ENCODE data around the gene TUT7. TPM values are rescaled to one million over a fixed set of nuclear protein-coding genes. Genes with fewer than 3 reads are reported as not detected.

The TUT7 gene
- total and polyA plus RNA-seq, 4 donors: 15.5 to 47.7 (median 26.2) TPM

DNA sequence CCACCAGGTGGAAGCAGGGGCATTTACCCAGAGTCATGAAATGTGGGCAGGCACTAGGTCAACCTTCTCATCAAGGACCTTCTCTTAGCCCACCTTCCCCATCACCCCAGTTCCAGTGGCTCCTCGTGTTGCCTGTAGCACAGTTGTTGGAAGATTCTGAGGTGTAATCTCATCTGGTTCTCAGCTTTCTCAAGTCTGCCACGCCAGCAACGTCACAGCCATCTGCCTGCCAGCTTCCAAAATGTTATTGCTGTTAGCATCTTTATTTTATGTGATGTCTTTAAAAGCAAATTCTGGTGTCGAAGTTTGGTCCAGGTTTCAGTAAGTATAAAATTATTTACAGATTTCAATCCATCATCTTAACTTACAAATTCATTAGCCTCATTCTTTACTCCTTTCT, 105.5 kb downstream of the TUT7 start:
- 83 to 88% methylated on average over 4 of the region's 4 CpGs for WGBS, 2 donors
- no peaks in the 10 kb centered on the region for H3K27me3 ChIP-seq (ENCODE audit: control insufficient read depth in 3 of 3, insufficient read depth in 3 of 3, low read length in 2 of 3)
- H3K9me3 ChIP-seq (ENCODE audit: control insufficient read depth in 4 of 4, insufficient read depth in 3 of 4, low read length in 3 of 4): peaks cover 0 to 8% (median 2%) of the 10 kb centered on the region in 4 donors
- H3K4me1 ChIP-seq (ENCODE audit: control insufficient read depth in 5 of 5, insufficient read depth in 5 of 5, low read length in 5 of 5): no peaks in the 10 kb centered on the region
- DNase-seq (no peak), ATAC-seq (ENCODE audit: insufficient read depth, low FRiP score) (no peak)
- H3K27ac ChIP-seq (ENCODE audit: low read depth in 1 of 2, low read length in 1 of 2): no peak overlapping the region
- H3K36me3 ChIP-seq (ENCODE audit: control insufficient read depth in 4 of 4, insufficient read depth in 4 of 4, low read length in 4 of 4): no peaks in the 10 kb centered on the region
- H3K9ac ChIP-seq (ENCODE audit: insufficient read depth in 1 of 2, low read length in 2 of 2): no peak overlapping the region
- H3K4me3 ChIP-seq: no peak overlapping the region
- TF ChIP-seq, protein P1, sequence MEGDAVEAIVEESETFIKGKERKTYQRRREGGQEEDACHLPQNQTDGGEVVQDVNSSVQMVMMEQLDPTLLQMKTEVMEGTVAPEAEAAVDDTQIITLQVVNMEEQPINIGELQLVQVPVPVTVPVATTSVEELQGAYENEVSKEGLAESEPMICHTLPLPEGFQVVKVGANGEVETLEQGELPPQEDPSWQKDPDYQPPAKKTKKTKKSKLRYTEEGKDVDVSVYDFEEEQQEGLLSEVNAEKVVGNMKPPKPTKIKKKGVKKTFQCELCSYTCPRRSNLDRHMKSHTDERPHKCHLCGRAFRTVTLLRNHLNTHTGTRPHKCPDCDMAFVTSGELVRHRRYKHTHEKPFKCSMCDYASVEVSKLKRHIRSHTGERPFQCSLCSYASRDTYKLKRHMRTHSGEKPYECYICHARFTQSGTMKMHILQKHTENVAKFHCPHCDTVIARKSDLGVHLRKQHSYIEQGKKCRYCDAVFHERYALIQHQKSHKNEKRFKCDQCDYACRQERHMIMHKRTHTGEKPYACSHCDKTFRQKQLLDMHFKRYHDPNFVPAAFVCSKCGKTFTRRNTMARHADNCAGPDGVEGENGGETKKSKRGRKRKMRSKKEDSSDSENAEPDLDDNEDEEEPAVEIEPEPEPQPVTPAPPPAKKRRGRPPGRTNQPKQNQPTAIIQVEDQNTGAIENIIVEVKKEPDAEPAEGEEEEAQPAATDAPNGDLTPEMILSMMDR (IDR thresholded peaks at IDR 0.05; ENCODE audit: control extremely low read depth, extremely low read depth): no peak

DNA sequence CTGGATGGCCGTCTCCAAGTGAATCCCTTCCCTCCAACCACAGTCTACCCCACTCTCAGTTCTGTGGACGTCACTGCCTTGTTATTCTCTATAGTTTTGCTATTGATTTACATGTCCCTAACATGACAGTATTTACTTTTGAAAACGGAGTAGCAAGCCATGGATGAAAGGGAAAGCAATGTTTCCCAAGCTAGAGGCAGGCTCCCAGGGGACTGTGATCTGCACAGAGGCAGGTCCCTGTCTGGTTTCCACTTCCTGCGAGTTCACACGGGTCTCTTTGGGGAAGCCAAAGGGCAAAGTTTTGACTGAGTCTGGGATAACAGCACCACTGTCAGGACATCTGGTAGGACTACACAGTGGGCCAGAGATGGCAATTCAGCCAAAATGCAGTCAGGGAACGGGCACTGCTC, 107.5 kb downstream of the TUT7 start:
- H3K4me3 ChIP-seq: no peak overlapping the region
- H3K9me3 ChIP-seq (ENCODE audit: control insufficient read depth in 4 of 4, insufficient read depth in 3 of 4, low read length in 3 of 4): no peaks in the 10 kb centered on the region
- H3K36me3 ChIP-seq (ENCODE audit: control insufficient read depth in 4 of 4, insufficient read depth in 4 of 4, low read length in 4 of 4): no peaks in the 10 kb centered on the region
- no peak overlapping the region for H3K27ac ChIP-seq (ENCODE audit: low read depth in 1 of 2, low read length in 1 of 2)
- H3K9ac ChIP-seq (ENCODE audit: insufficient read depth in 1 of 2, low read length in 2 of 2): no peak overlapping the region
- 57 to 64% methylated on average over 6 of the region's 6 CpGs for WGBS, 2 donors
- H3K4me1 ChIP-seq (ENCODE audit: control insufficient read depth in 5 of 5, insufficient read depth in 5 of 5, low read length in 5 of 5): peaks cover 0 to 7% (median 0%) of the 10 kb centered on the region in 5 donors
- H3K27me3 ChIP-seq (ENCODE audit: control insufficient read depth in 3 of 3, insufficient read depth in 3 of 3, low read length in 2 of 3): no peaks in the 10 kb centered on the region
- DNase-seq (peak; percentile 23 to 69 (median 35)), ATAC-seq (ENCODE audit: insufficient read depth, low FRiP score) (no peak)
- TF ChIP-seq, protein P1 (IDR thresholded peaks at IDR 0.05; ENCODE audit: control extremely low read depth, extremely low read depth): no peak

DNA sequence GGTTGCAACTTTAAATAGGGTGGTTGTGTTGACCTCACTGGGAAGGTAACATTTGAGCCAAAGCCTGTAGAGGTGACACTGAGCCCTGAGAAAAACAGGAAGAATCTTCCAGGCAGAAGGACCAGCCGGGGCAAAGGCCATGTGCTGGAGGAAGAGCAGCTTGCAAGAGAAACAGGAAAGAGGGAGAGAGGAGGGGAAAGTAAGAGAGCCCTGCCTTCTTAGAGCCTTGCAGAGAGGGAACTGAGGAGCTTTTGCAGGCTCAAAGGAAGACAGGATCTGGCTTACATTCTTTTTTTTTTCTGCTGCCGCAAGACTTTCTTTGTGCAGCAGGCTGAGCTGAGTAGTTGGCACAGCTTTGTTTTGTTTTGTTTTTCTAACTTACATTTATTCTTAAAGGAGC, 112.1 kb downstream of the TUT7 start:
- no peaks in the 10 kb centered on the region for H3K27me3 ChIP-seq (ENCODE audit: control insufficient read depth in 3 of 3, insufficient read depth in 3 of 3, low read length in 2 of 3)
- H3K36me3 ChIP-seq (ENCODE audit: control insufficient read depth in 4 of 4, insufficient read depth in 4 of 4, low read length in 4 of 4): no peaks in the 10 kb centered on the region
- H3K9ac ChIP-seq (ENCODE audit: insufficient read depth in 1 of 2, low read length in 2 of 2): no peak overlapping the region
- H3K4me1 ChIP-seq (ENCODE audit: control insufficient read depth in 5 of 5, insufficient read depth in 5 of 5, low read length in 5 of 5): peaks cover 0 to 7% (median 0%) of the 10 kb centered on the region in 5 donors
- no peak overlapping the region for H3K27ac ChIP-seq (ENCODE audit: low read depth in 1 of 2, low read length in 1 of 2)
- no peaks in the 10 kb centered on the region for H3K9me3 ChIP-seq (ENCODE audit: control insufficient read depth in 4 of 4, insufficient read depth in 3 of 4, low read length in 3 of 4)
- TF ChIP-seq, protein P1 (IDR thresholded peaks at IDR 0.05; ENCODE audit: control extremely low read depth, extremely low read depth): no peak
- DNase-seq: peak in 2 of 3 donors; percentile 34 to 57
- H3K4me3 ChIP-seq: no peak overlapping the region
- WGBS, 2 donors: 25 to 38% methylated on average over 2 of the region's 2 CpGs
- no peak for ATAC-seq (ENCODE audit: insufficient read depth, low FRiP score)

DNA sequence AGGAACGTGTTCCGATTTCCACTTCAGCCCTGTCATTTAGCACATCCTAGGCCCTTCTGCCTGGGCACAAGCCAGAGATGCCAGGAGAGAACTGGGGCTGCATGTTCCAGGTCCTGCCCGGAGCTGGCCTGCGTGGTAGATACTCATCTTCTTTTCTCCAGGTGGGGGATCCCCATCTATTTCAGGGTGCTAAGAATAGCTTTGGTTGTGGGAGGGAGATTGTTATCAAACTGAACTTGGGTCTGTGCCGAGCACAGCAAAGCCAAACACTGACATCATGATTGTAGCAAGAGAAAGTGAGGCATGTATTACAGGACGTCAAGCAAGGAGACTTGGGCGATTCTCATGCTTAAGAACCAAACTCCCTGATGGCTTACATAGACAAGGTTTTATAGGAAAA, 113.0 kb downstream of the TUT7 start:
- H3K4me1 ChIP-seq (ENCODE audit: control insufficient read depth in 5 of 5, insufficient read depth in 5 of 5, low read length in 5 of 5): peaks cover 0 to 7% (median 0%) of the 10 kb centered on the region in 5 donors
- no peaks in the 10 kb centered on the region for H3K9me3 ChIP-seq (ENCODE audit: control insufficient read depth in 4 of 4, insufficient read depth in 3 of 4, low read length in 3 of 4)
- 66 to 81% methylated on average over 7 of the region's 7 CpGs for WGBS, 2 donors
- H3K27ac ChIP-seq (ENCODE audit: low read depth in 1 of 2, low read length in 1 of 2): no peak overlapping the region
- no peaks in the 10 kb centered on the region for H3K27me3 ChIP-seq (ENCODE audit: control insufficient read depth in 3 of 3, insufficient read depth in 3 of 3, low read length in 2 of 3)
- TF ChIP-seq, protein P1 (IDR thresholded peaks at IDR 0.05; ENCODE audit: control extremely low read depth, extremely low read depth): no peak
- H3K36me3 ChIP-seq (ENCODE audit: control insufficient read depth in 4 of 4, insufficient read depth in 4 of 4, low read length in 4 of 4): no peaks in the 10 kb centered on the region
- no peak overlapping the region for H3K4me3 ChIP-seq
- ATAC-seq (ENCODE audit: insufficient read depth, low FRiP score) (no peak), DNase-seq (no peak)
- no peak overlapping the region for H3K9ac ChIP-seq (ENCODE audit: insufficient read depth in 1 of 2, low read length in 2 of 2)

All from lung (tissue), 12 donors.